HFFc6 (cell line): Measurements from ENCODE around the gene HLA-B. TPM values are rescaled to one million over a fixed set of nuclear protein-coding genes. Genes with fewer than 3 reads are reported as not detected.

Experiments used
- DNase-seq: peaks from one replicate; pipeline ENCODE4 v3.0.0-alpha.2; 2018
- H3K27ac Mint-ChIP-seq: 2 replicates; pipeline ENCODE4 v1.8.0; 2020; ENCODE audit warnings: mild to moderate bottlenecking, mixed read lengths
- H3K27me3 Mint-ChIP-seq: 2 replicates; pipeline ENCODE4 v1.8.0; 2021; ENCODE audit warnings: mild to moderate bottlenecking, moderate library complexity, mixed read lengths; ENCODE audit not compliant: insufficient read depth
- H3K36me3 Mint-ChIP-seq: 2 replicates; pipeline ENCODE4 v1.8.0; 2021; ENCODE audit warnings: low read depth, mixed read lengths
- H3K4me1 Mint-ChIP-seq: 2 replicates; pipeline ENCODE4 v1.8.0; 2020; ENCODE audit warnings: low read depth, mixed read lengths
- H3K4me3 Mint-ChIP-seq: 2 replicates; pipeline ENCODE4 v1.8.0; 2020; ENCODE audit warnings: mild to moderate bottlenecking, moderate library complexity, mixed read lengths
- H3K9me3 Mint-ChIP-seq: 2 replicates; pipeline ENCODE4 v1.8.0; 2020; ENCODE audit warnings: mild to moderate bottlenecking, mixed read lengths
- CTCF ChIP-seq: fragments of 200-600 bp; sonication (generic); IDR thresholded peaks from 2 replicates; pipeline ENCODE4 v1.5.0; 2021; ENCODE audit warnings: antibody characterized with exemption, mild to moderate bottlenecking
- microRNA-seq: library from miRNA; unstranded; fragments of <30 nt; microRNA quantifications from one replicate; pipeline ENCODE4, GENCODE V29; 2019
- total RNA-seq, 6 experiments: library from RNA; stranded (reverse); fragmentation: NEBNext Ultra II Directional; extraction: Animal tissue kit (Norgen Biotek cat#: 25700); gene quantifications; 2 replicates in 1 of 6; 3 replicates in 5 of 6; pipeline ENCODE4 v1.2.3, GENCODE V29; 2021

HLA-B gene
- total RNA-seq, 6 experiments from 2014 or later, result 74.1 to 178 (median 162) TPM

DNA sequence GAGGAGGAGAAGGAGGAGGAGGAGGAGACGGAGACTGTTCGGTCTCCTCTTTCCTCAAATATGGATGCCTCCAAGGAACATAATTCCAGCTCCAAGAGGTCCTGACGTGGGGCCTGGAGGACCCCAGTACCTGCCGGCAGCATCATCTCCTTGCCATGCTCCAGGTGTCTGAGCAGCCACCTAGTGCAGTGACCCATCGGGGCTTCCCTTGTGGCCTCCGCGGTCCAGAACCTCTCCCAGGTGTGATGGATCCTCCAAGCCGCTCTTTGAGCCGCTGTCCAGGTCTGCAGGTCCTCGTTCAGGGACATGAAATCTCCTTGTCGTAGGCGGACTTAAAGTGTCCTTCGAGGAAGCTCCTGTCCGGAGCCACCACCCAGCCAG lies 49.3 kb downstream of the HLA-B start:
- peaks cover 49% of the 10 kb centered on the region for H3K27me3 Mint-ChIP-seq
- H3K4me3 Mint-ChIP-seq, result no peak overlapping the region

GRCh38 chr6:31305703-31306219 lies 51.2 kb downstream of the HLA-B start:
- Mint-ChIP-seq H3K4me1 (no peaks in the 10 kb centered on the region), H3K27ac (no peak overlapping the region), H3K27me3 (peaks cover 44% of the 10 kb centered on the region), H3K9me3 (no peaks in the 10 kb centered on the region), H3K36me3 (no peaks in the 10 kb centered on the region), H3K4me3 (no peak overlapping the region)
- no peak for DNase-seq
- TF ChIP-seq CTCF, result no peak

More for the DNA sequence above, 49.3 kb downstream of the HLA-B start:
- Mint-ChIP-seq H3K4me1 (no peaks in the 10 kb centered on the region), H3K36me3 (no peaks in the 10 kb centered on the region), H3K9me3 (no peaks in the 10 kb centered on the region), H3K27ac (no peak overlapping the region)
- no peak for TF ChIP-seq CTCF
- DNase-seq, result no peak

DNA sequence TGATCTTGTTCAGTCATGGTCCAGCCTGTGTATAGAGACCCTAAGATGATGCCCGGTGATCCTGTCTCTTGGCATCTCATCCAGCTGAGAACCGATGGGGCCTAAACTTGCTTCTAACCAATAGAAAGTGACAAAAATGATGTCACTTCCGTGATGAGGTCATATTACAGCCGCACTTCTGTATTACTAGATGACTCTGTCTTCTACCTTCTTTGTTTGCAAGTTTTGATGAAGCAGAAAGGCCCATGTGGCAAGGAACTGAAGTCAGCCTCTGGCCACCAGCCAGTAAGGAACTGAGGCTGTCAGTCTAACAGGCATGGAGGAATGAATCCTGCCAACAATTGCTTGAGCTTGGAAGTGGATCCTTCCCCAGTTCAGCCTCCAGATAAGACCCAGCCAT lies 52.3 kb downstream of the HLA-B start:
- H3K4me1 Mint-ChIP-seq, result no peaks in the 10 kb centered on the region
- H3K36me3 Mint-ChIP-seq, result no peaks in the 10 kb centered on the region
- no peak for TF ChIP-seq CTCF
- H3K4me3 Mint-ChIP-seq, result no peak overlapping the region
- DNase-seq, result no peak
- peaks cover 37% of the 10 kb centered on the region for H3K27me3 Mint-ChIP-seq
- no peaks in the 10 kb centered on the region for H3K9me3 Mint-ChIP-seq
- H3K27ac Mint-ChIP-seq, result no peak overlapping the region

Small RNA genes lying within 50 kb of the gene (microRNA-seq; reads per million reads assigned to microRNA genes)
- gene MIR6891, result not detected

Other genes with a start within 250 kb of the HLA-B start
- not detected for gene C6orf15, start 244.6 kb downstream of the HLA-B start, total RNA-seq
- gene PSORS1C1, start 242.4 kb downstream of the HLA-B start, total RNA-seq, result 1 to 10 TPM; 2.1 to 4.4 (median 3.5) TPM
- not detected for gene CDSN, start 236.7 kb downstream of the HLA-B start, total RNA-seq
- not detected for gene PSORS1C2, start 218.1 kb downstream of the HLA-B start, total RNA-seq
- gene CCHCR1, start 199.4 kb downstream of the HLA-B start, total RNA-seq, result 10 to 100 TPM; 12.0 to 24.3 (median 23.5) TPM
- gene TCF19, start 198.6 kb downstream of the HLA-B start, total RNA-seq, result 10 to 100 TPM; 14.2 to 32.9 (median 29.6) TPM
- under 1 TPM; 0.17 to 0.63 (median 0.33) TPM for gene POU5F1, start 186.5 kb downstream of the HLA-B start, total RNA-seq
- gene HLA-C, start 85.1 kb downstream of the HLA-B start, total RNA-seq, result 100 to 1,000 TPM in 4 of 6 experiments, 10 to 100 TPM in 2; 88.7 to 148 (median 125) TPM
- gene MICA, start 46.4 kb upstream of the HLA-B start, total RNA-seq, result 10 to 100 TPM; 14.7 to 24.0 (median 17.7) TPM
- gene MICB, start 141.0 kb upstream of the HLA-B start, total RNA-seq, result 10 to 100 TPM; 16.0 to 26.0 (median 22.6) TPM
- gene MCCD1, start 171.8 kb upstream of the HLA-B start, total RNA-seq, result not detected
- gene DDX39B, start 184.8 kb upstream of the HLA-B start, total RNA-seq, result 100 to 1,000 TPM; 312 to 380 (median 358) TPM
- gene ATP6V1G2, start 189.4 kb upstream of the HLA-B start, total RNA-seq, result 1 to 10 TPM; 2.9 to 4.1 (median 3.2) TPM
- 10 to 100 TPM; 11.8 to 15.9 (median 13.6) TPM for gene NFKBIL1, start 190.4 kb upstream of the HLA-B start, total RNA-seq
- not detected for gene LTA, start 215.1 kb upstream of the HLA-B start, total RNA-seq
- gene TNF, start 218.4 kb upstream of the HLA-B start, total RNA-seq, result under 1 TPM; 0.12 to 0.41 (median 0.23) TPM
- gene LTB, start 225.2 kb upstream of the HLA-B start, total RNA-seq, result under 1 TPM in 1 of 6 experiments, not detected in 5; 0.38 TPM
- gene LST1, start 229.1 kb upstream of the HLA-B start, total RNA-seq, result not detected
- not detected for gene NCR3, start 235.8 kb upstream of the HLA-B start, total RNA-seq